ENCODE results near the gene HSCB. TPM values are rescaled to one million over a fixed set of nuclear protein-coding genes. Genes with fewer than 3 reads are reported as not detected.
A peak's percentile ranks its signal among the peaks of the same experiment; 100 is the strongest.

Gene HSCB
- total and polyA plus RNA-seq, 4 donors: 10.3 to 19.8 (median 13.3) TPM

DNA sequence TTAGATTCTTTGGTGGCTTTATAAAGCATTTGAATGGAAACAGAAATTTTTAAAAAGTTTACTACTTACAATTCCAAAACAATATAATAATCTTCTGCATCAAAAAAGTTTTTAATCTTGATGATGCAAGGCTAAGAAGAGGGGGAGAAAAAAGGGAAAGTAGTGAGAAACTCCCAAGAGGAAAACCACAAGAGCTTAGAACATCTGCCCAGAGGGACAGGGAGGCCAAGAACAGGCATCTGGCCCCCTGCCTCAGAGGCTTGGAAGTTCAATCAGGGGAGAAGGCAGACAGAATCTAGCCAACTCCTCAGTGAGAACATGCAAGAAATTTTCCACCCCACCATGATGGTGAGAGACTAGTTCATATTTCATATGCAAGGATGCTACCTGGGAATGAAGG is 38.4 kb upstream of the HSCB start:
- TF ChIP-seq, protein P1, sequence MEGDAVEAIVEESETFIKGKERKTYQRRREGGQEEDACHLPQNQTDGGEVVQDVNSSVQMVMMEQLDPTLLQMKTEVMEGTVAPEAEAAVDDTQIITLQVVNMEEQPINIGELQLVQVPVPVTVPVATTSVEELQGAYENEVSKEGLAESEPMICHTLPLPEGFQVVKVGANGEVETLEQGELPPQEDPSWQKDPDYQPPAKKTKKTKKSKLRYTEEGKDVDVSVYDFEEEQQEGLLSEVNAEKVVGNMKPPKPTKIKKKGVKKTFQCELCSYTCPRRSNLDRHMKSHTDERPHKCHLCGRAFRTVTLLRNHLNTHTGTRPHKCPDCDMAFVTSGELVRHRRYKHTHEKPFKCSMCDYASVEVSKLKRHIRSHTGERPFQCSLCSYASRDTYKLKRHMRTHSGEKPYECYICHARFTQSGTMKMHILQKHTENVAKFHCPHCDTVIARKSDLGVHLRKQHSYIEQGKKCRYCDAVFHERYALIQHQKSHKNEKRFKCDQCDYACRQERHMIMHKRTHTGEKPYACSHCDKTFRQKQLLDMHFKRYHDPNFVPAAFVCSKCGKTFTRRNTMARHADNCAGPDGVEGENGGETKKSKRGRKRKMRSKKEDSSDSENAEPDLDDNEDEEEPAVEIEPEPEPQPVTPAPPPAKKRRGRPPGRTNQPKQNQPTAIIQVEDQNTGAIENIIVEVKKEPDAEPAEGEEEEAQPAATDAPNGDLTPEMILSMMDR (IDR thresholded peaks at IDR 0.05; ENCODE audit: control extremely low read depth, extremely low read depth): no peak
- DNase-seq: no peak
- no peak overlapping the region for H3K9ac ChIP-seq (ENCODE audit: insufficient read depth in 1 of 2, low read length in 2 of 2)
- no peak overlapping the region for H3K4me3 ChIP-seq
- peaks cover 0 to 8% (median 3%) of the 10 kb centered on the region in 4 donors for H3K36me3 ChIP-seq (ENCODE audit: control insufficient read depth in 4 of 4, insufficient read depth in 4 of 4, low read length in 4 of 4)
- H3K9me3 ChIP-seq (ENCODE audit: control insufficient read depth in 4 of 4, insufficient read depth in 3 of 4, low read length in 3 of 4): no peaks in the 10 kb centered on the region
- no peak for ATAC-seq (ENCODE audit: insufficient read depth, low FRiP score)
- no peaks in the 10 kb centered on the region for H3K27me3 ChIP-seq (ENCODE audit: control insufficient read depth in 3 of 3, insufficient read depth in 3 of 3, low read length in 2 of 3)
- no peak overlapping the region for H3K27ac ChIP-seq (ENCODE audit: low read depth in 1 of 2, low read length in 1 of 2)
- no peaks in the 10 kb centered on the region for H3K4me1 ChIP-seq (ENCODE audit: control insufficient read depth in 5 of 5, insufficient read depth in 5 of 5, low read length in 5 of 5)

- no peak for DNase-seq
- peaks cover 0 to 19% (median 7%) of the 10 kb centered on the region in 5 donors for H3K4me1 ChIP-seq (ENCODE audit: control insufficient read depth in 5 of 5, insufficient read depth in 5 of 5, low read length in 5 of 5)
- H3K27ac ChIP-seq (ENCODE audit: low read depth in 1 of 2, low read length in 1 of 2): no peak overlapping the region
- WGBS, 2 donors: 85 to 91% methylated on average over 6 of the region's 6 CpGs
- TF ChIP-seq, protein P1 (IDR thresholded peaks at IDR 0.05; ENCODE audit: control extremely low read depth, extremely low read depth): no peak
- no peaks in the 10 kb centered on the region for H3K9me3 ChIP-seq (ENCODE audit: control insufficient read depth in 4 of 4, insufficient read depth in 3 of 4, low read length in 3 of 4)
- H3K9ac ChIP-seq (ENCODE audit: insufficient read depth in 1 of 2, low read length in 2 of 2): no peak overlapping the region
- ATAC-seq (ENCODE audit: insufficient read depth, low FRiP score): no peak
- no peak overlapping the region for H3K4me3 ChIP-seq
- H3K36me3 ChIP-seq (ENCODE audit: control insufficient read depth in 4 of 4, insufficient read depth in 4 of 4, low read length in 4 of 4): peaks cover 0 to 6% (median 3%) of the 10 kb centered on the region in 4 donors
- H3K27me3 ChIP-seq (ENCODE audit: control insufficient read depth in 3 of 3, insufficient read depth in 3 of 3, low read length in 2 of 3): no peaks in the 10 kb centered on the region
Measured at GRCh38 chr22:28706845-28707244, 35.0 kb upstream of the HSCB start.

- H3K27ac ChIP-seq (ENCODE audit: low read depth in 1 of 2, low read length in 1 of 2): no peak overlapping the region
- DNase-seq (peak in 1 of 3 donors; percentile 4), ATAC-seq (ENCODE audit: insufficient read depth, low FRiP score) (no peak)
- peak overlapping the region in 1 of 2 donors; percentile 17 for H3K9ac ChIP-seq (ENCODE audit: insufficient read depth in 1 of 2, low read length in 2 of 2)
- TF ChIP-seq, protein P1 (IDR thresholded peaks at IDR 0.05; ENCODE audit: control extremely low read depth, extremely low read depth): no peak
- peaks cover 0 to 6% (median 1%) of the 10 kb centered on the region in 4 donors for H3K36me3 ChIP-seq (ENCODE audit: control insufficient read depth in 4 of 4, insufficient read depth in 4 of 4, low read length in 4 of 4)
- no peak overlapping the region for H3K4me3 ChIP-seq
- H3K4me1 ChIP-seq (ENCODE audit: control insufficient read depth in 5 of 5, insufficient read depth in 5 of 5, low read length in 5 of 5): peaks cover 0 to 29% (median 13%) of the 10 kb centered on the region in 5 donors
- no peaks in the 10 kb centered on the region for H3K9me3 ChIP-seq (ENCODE audit: control insufficient read depth in 4 of 4, insufficient read depth in 3 of 4, low read length in 3 of 4)
- H3K27me3 ChIP-seq (ENCODE audit: control insufficient read depth in 3 of 3, insufficient read depth in 3 of 3, low read length in 2 of 3): no peaks in the 10 kb centered on the region
Measured at GRCh38 chr22:28710107-28710506, 31.7 kb upstream of the HSCB start.

GRCh38 chr22:28710576-28711191 is 31.2 kb upstream of the HSCB start:
- peak overlapping the region in 1 of 2 donors; percentile 17 for H3K9ac ChIP-seq (ENCODE audit: insufficient read depth in 1 of 2, low read length in 2 of 2)
- WGBS, 2 donors: 51 to 76% methylated on average over 3 of the region's 3 CpGs
- DNase-seq: peak in 2 of 3 donors; percentile 59 to 70
- no peak overlapping the region for H3K27ac ChIP-seq (ENCODE audit: low read depth in 1 of 2, low read length in 1 of 2)
- no peaks in the 10 kb centered on the region for H3K27me3 ChIP-seq (ENCODE audit: control insufficient read depth in 3 of 3, insufficient read depth in 3 of 3, low read length in 2 of 3)
- H3K4me1 ChIP-seq (ENCODE audit: control insufficient read depth in 5 of 5, insufficient read depth in 5 of 5, low read length in 5 of 5): peaks cover 0 to 29% (median 13%) of the 10 kb centered on the region in 5 donors
- H3K9me3 ChIP-seq (ENCODE audit: control insufficient read depth in 4 of 4, insufficient read depth in 3 of 4, low read length in 3 of 4): no peaks in the 10 kb centered on the region
- peaks cover 0 to 6% (median 1%) of the 10 kb centered on the region in 4 donors for H3K36me3 ChIP-seq (ENCODE audit: control insufficient read depth in 4 of 4, insufficient read depth in 4 of 4, low read length in 4 of 4)
- ATAC-seq (ENCODE audit: insufficient read depth, low FRiP score): peak; percentile 43
- TF ChIP-seq, protein P1 (IDR thresholded peaks at IDR 0.05; ENCODE audit: control extremely low read depth, extremely low read depth): no peak
- H3K4me3 ChIP-seq: no peak overlapping the region
